Measurements from ENCODE around the gene OSBPL7.

GRCh38 chr17:47797797-47798196 is 23.8 kb downstream of the OSBPL7 start:
- no peak for TF ChIP-seq CTCF (IDR thresholded peaks at IDR 0.05; ENCODE audit: low read length)
- TF ChIP-seq EZH2 (optimal IDR thresholded peaks at IDR 0.05; ENCODE audit: low read depth, low read length): no peak
- TF ChIP-seq EZH2phosphoT487 (IDR thresholded peaks at IDR 0.05; ENCODE audit: low read length): no peak

Data from MM.1S (cell line).